HG03378 (cell line): Measurements from ENCODE around the gene GSS.

ENCODE experiments used
- ATAC-seq: cut with Tn5 transposase; IDR thresholded peaks from one replicate; pipeline ENCODE4 v1.9.1; 2021; ENCODE audit warnings: mild to moderate bottlenecking, moderate library complexity; ENCODE audit not compliant: unreplicated experiment

The GSS gene

DNA sequence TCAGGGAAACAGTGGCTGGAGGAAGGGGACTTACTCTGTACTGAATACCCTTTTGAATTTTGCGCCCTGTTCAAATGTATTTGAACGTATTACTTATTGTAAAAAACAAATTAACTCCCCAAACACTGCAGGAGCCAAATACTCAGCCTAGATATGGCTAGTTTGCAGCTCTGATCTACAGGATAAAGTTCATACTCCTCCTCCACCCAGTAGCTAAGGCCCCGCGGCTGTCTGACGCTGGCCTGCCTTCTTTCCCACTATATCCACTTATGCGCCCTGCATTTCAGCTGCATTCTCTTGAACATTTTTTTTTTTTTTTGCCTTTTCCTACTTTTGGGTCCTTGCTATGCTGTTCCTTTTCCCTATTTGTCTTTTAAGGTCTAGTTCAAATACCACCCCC lies 6.5 kb downstream of the GSS start:
- no peak for ATAC-seq

DNA sequence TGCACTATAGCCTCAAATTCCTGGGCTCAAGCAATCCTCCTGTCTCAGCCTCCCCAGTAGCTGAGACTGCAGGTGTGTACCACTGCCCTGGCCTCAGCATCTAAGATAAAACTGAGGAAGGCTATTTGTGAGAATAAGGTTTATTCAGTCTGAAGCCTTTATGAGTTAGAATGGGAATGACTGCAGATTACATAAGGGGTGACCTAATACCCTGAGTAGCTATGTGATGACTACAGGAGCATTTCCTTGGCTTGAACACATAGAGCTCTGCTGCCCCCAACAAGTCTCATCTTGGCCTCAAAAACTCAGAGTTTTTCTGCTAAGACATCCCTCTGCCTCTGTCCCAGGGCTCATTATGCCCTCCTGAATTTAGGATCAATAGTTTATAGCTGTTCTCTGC lies 7.6 kb downstream of the GSS start:
- no peak for ATAC-seq

DNA sequence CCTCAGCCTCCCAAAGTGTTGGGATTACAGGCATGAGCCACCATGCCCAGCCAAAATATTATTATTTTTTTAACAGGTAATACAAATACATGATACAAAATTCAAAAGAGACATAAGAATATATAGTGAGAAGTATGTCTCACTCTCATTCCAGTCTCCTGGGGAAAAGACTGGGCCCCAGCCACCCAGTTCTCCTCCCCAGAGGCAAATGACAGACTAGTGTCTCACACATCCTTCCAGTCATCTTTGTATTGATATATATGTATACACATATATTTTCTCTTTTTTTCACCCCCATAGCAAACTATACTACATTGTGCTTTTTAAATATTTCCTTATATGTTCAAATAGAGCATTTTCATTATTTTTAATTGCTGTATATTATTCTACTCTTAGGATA lies 8.3 kb downstream of the GSS start:
- no peak for ATAC-seq

DNA sequence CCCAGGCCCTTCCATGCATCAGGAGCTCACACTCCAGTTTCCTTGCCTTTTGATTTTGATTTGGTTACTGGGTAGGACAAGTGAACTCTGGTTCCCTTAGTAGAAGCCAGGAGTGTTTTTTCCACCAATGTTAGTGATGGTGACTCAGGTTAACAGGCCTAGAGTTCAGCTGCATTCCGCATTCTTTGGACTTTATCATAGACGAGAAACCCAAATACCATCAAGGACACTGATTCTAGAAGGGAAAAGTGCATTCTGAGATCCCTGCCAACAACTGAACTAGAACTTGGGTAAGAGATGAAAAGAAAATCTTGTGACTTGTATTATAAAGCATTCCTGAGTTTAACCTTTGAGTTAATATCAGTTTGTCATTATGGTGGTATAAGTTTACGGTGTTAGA lies 8.9 kb downstream of the GSS start:
- ATAC-seq, result no peak

DNA sequence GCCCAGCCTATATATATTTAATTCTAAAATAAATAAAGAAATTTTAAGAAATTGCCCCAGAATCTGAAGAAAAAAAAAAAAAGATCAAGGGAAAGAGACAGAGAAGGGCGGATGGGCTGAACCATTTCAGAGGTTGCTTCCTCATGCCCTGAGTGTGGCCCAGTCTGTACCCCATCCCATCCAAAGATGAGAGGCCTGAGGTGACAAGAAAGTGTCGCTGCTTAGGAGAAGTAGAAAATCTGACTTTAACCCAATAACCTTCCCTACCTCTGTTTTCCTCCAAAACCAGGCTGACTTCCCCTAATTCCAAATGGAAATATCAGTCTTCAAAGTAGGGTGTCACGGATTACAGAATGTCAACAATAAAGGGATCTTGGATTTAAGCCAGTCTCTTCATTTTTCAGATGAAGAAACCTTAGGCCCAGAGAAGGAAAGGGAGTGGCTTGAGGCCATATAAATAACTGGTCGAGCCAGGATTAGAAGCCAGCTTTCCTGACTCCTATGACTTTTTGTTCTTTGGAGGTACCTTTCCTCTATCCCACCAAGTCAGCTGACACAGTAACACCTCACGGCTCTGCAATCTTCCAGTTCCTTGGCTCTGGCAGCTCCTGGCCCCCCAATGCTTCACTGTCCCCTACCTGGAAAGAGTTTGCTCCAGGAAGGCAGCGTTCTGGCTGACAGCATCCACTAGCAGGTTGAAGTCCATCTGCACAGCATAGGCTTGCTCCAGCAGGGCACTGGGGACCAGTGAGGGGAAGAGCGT lies 10.1 kb downstream of the GSS start:
- ATAC-seq, result no peak

DNA sequence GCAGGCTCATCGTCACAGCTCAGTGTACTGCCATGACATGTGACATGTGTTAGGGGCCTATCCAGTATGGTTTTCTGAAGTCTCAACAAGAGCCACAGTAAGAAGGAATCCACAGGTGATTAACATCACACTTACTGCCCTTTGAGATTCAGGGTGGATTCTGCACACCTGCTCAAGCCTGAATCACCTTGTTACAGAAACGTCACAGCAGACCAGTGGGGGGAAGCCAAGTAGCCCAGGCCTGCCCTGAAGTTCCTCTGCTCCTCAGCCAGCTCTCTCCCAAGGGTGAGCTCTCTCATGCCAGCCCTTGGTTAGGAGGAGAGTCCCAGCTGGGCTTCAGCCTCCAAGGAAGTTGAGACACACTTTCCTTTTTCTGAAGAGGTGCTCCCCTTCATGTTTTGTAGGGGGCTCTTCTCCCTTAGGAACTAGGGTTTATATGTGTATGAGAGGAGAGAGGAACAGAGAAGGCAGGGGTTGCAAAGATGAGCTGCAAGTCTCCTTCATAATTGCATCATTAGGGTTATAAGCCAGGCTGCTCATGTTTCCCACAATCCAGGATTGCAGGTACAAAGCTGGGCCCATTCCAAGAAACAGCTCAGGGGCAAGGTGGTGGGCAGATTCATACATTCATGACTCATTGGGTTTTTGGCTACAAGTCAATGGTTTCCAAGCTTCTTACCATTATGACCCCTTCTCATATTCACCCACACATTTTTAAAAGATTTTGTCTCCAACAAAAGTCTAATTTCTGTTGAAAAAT lies 11.6 kb downstream of the GSS start:
- ATAC-seq, result no peak

DNA sequence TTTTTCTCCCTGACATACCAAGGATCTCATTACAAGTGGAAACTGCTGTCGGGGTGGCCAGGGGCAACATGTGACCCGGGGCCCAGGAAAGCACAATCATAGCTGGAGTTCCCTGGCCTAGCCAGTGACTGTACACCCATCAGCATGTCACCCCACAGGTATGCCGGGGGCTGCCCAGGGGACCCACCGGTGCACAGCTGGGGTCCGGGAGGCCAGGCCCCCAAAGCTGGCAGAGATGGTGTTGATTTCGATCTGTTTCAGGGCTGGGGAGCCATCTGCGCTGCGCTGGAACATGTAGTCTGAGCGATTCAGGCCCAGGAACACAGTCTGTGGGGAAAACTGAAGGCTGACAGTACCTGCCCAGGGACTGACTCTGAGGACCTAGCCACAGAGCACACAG lies 13.3 kb downstream of the GSS start:
- ATAC-seq, result no peak

DNA sequence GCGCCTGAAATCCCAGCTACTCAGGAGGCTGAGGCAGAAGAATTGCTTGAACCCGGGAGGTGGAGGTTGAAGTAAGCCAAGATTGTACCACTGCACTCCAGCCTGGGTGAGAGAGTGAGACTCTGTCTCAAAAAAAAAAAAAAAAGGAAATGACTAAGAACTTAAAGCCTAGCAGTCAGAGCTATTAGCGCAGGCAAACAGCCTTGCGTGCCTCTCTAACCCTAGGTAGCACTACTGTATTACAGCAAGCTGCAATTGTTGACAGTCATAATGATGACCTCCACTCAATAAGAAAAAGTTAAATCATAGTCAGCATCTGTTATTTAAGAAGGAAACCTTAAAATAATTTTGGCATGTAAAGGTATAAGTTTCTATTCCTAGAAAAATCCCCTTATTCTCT lies 14.4 kb downstream of the GSS start:
- ATAC-seq, result no peak

GRCh38 chr20:34940081-34940481 lies 15.5 kb downstream of the GSS start:
- no peak for ATAC-seq

GRCh38 chr20:34938466-34939163 lies 17.0 kb downstream of the GSS start:
- ATAC-seq, result no peak

- no peak for ATAC-seq
Measured at GRCh38 chr20:34931771-34932170, 23.8 kb downstream of the GSS start.

DNA sequence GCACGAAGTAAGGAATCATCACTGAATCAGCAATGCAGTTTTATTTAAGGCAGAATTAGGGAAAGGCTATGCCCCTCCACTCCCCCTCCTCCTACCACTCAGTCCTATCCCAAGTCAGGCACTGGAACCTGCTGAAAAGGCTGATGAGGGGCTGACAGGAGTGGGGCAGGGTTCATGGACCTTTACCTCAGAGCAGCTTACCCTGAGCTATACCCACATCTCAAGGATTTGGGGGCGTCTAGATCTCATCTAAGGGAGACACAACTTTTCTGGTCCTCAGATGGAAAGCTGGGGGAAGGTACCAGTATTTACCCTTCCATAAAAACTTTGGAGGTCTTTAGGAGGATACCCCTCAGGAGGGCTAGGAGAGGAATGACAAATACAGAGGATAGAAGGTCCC lies 27.2 kb downstream of the GSS start:
- ATAC-seq, result no peak

DNA sequence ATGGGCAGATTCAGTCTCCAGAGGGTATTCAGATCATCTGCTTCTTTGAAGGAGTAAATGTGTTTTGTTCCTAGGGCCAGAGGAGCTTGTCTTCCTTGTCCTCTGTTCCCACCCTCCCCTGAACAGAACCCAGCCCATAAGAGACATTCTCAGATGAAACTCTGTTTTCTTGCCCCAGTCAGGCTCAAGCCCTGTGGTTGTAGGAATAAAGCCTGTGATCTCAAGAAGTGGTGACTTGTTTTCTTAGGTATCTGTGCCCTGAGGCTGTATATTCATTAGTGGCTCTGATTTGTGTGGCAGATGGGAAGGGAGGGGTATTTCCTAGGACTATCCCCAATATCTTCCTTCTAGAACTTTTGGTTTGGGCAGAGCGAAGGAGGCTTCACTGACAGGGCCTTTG lies 27.9 kb downstream of the GSS start:
- ATAC-seq, result no peak

DNA sequence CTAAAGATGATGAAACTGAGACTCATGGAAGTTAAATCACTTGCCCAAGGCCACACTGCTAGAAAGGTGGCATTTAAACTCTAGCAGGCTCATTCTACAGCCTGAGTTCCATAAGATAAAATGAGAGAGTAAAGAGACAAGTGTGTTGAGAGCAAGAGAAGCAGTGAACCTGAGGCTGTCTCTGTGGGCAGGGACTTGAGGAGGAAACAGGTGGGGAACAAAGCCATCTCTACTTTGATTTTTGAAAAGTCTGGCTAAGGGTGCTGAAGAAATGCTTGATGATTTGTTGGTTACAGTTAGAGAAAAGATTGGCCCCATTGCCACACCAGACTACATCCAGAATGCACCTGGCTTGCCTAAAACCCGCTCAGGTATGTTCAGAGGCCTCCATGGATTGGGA lies 29.0 kb downstream of the GSS start:
- no peak for ATAC-seq

- ATAC-seq, result no peak
Measured at GRCh38 chr20:34925981-34926380, 29.6 kb downstream of the GSS start.

DNA sequence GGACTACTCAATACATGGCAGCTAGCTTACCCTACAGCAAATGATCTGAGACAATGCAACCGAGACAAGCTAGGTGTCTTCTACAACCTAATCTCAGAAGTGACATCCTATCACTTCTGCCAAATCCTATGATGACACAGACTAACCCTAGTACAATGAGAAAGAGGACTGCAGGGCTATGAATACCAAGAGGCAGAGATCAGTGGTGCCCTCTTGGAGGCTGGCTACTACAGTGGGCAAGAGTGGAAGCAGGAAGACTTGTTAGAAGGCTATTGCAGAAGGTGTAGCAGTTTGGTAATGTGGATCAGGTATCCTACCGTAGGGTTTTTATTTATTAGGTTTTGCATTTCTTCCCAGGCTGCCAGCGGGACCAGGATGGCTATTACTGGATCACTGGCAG lies 30.3 kb downstream of the GSS start:
- no peak for ATAC-seq

DNA sequence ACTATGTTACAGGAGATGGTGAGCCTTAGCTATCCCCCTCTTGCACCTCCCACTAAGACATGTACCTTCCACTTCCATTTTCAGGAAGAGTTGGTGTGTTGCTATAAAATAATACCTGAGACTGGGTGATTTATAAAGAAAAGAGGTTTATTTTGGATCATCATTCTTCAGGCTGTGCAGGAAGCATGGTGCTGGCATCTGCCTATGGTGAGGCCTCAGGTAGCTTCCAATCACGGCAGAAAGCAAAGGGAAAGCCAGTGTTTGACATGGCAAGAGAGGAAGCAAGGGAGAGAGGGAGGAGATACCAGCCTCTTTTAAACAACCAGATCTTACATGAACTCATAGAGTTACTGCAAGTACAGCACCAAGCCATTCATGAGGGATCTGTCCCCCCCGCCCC lies 32.2 kb downstream of the GSS start:
- no peak for ATAC-seq

GRCh38 chr20:34922654-34923381 lies 32.8 kb downstream of the GSS start:
- no peak for ATAC-seq

GRCh38 chr20:34921436-34921835 lies 34.2 kb downstream of the GSS start:
- ATAC-seq, result no peak

DNA sequence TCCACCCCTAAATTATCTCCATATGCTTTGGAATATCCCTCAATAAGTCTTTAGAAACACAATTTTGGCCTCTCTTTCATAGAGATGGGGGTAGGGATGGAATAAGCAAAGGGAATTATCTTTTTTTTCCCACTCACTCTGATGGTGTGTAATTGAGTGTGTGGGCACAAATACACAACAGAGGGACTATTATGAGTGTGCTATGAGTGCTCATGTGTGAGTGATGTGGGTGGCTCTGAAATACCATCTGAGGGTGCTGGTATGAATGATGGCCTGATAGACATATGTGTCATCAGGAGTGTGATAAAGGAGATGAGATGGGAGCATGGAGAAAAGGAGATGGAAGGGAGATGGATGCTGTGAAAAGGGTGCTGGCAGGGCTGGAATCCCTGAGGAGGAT lies 35.6 kb downstream of the GSS start:
- no peak for ATAC-seq

GRCh38 chr20:34916774-34917354 lies 38.7 kb downstream of the GSS start:
- ATAC-seq, result no peak
